Left ventricle myocardium inferior (tissue), 1 donor: ENCODE data around the gene RNF14. TPM values are rescaled to one million over a fixed set of nuclear protein-coding genes. Genes with fewer than 3 reads are reported as not detected.

Experiments
- DNase-seq: peaks from one replicate; pipeline ENCODE4 v3.0.0-alpha.2; 2020
- H3K27ac ChIP-seq: fragments of 200-600 bp; replicated peaks from 2 replicates; pipeline ENCODE4 v1.8.0; 2021
- H3K27me3 ChIP-seq: fragments of 200-600 bp; 2 replicates; pipeline ENCODE4 v1.8.0; 2021; ENCODE audit warnings: low read depth
- H3K36me3 ChIP-seq: fragments of 200-600 bp; 2 replicates; pipeline ENCODE4 v1.8.0; 2021
- H3K4me1 ChIP-seq: fragments of 200-600 bp; 2 replicates; pipeline ENCODE4 v1.8.0; 2021
- H3K4me3 ChIP-seq: fragments of 200-600 bp; 2 replicates; pipeline ENCODE4 v1.8.0; 2021; ENCODE audit warnings: mild to moderate bottlenecking, moderate library complexity
- H3K9me3 ChIP-seq: fragments of 200-600 bp; replicated peaks from 2 replicates; pipeline ENCODE4 v1.8.0; 2021
- intact Hi-C: fragments of 100-400 bp; cut with micrococcal nuclease; formaldehyde crosslinking; loops from one replicate; pipeline ENCODE4 v1.11.0; 2022
- total RNA-seq: library from RNA; stranded (reverse); fragmentation: NEBNext Ultra II Directional; extraction: Animal tissue kit (Norgen Biotek cat#: 25700); gene quantifications from one replicate; pipeline ENCODE4 v1.2.1, GENCODE V29; 2021
- TF ChIP-seq, protein P1 (sequence below): fragments of 200-600 bp; IDR thresholded peaks from 2 replicates; pipeline ENCODE4 v1.8.0; 2021; ENCODE audit warnings: antibody characterized with exemption, mild to moderate bottlenecking, borderline replicate concordance
- donor health status: DM: no; HTN: yes; CAD: no; lungs with severe emphysema.

The RNF14 gene
- total RNA-seq, 1 donor from 2014 or later, result 120 TPM

DNA sequence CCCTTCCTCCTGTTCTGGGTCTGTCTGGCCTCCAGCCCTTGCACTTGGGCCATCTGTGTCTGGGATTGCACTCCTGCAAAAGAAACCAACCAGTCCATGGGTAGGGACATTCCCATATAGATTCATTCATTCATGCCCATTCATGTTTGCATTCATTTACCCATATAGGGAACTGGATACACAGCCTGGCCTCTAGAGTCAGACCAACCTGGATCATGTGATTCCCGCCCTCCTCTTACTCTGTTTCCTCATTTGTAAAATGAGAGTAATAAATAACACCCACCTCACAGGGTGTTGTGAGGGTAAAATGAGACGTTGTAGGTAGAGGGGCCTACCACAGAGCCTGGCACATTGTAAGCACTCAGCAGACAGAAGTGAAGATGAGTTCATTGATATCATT, 19.4 kb upstream of the RNF14 start:
- H3K27ac ChIP-seq, result no peak overlapping the region
- TF ChIP-seq, protein P1, sequence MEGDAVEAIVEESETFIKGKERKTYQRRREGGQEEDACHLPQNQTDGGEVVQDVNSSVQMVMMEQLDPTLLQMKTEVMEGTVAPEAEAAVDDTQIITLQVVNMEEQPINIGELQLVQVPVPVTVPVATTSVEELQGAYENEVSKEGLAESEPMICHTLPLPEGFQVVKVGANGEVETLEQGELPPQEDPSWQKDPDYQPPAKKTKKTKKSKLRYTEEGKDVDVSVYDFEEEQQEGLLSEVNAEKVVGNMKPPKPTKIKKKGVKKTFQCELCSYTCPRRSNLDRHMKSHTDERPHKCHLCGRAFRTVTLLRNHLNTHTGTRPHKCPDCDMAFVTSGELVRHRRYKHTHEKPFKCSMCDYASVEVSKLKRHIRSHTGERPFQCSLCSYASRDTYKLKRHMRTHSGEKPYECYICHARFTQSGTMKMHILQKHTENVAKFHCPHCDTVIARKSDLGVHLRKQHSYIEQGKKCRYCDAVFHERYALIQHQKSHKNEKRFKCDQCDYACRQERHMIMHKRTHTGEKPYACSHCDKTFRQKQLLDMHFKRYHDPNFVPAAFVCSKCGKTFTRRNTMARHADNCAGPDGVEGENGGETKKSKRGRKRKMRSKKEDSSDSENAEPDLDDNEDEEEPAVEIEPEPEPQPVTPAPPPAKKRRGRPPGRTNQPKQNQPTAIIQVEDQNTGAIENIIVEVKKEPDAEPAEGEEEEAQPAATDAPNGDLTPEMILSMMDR, result no peak

DNA sequence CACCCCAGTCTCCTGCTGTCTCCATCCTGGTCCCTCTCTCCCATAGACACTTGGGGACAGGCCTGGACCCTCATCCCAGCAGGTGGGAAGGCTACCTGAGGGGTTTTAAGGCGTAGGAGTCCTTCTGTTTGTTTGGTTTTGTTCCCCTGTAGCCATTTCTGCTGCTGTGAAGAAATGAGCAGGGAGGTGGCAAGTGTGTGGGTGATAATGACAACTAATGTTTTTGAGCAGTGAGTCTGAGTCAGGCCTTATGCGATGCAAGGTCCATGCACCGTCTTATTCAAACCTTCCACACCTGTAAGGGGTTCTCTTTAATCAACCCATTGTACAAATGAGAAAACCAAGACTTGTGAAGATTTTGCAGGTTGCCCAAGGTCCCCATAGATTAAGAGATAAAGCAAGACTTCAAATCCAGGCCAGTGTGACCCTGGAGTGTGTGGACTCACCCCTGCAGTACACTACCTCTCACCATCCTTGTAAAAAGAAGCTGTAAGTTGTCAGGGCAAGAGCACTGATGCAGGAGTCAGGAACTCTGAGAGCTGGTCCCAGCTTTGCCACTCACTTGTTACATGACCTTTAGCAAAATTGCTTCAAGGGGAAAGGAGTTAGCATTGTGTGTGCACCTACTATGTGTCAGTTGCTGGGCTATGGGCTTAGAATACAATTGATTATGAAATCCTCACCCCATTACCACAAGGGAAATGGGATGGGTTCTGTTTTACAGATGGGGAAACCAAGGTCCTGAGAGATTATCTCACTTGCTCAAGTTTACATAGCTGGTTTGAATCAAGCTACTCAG, 18.5 kb upstream of the RNF14 start:
- Histone ChIP-seq H3K36me3 (peaks cover 18% of the 10 kb centered on the region), H3K4me3 (no peak overlapping the region), H3K27ac (peak overlapping the region; percentile 88), H3K9me3 (no peaks in the 10 kb centered on the region), H3K4me1 (peaks cover 81% of the 10 kb centered on the region), H3K27me3 (no peaks in the 10 kb centered on the region)
- DNase-seq, result no peak
- intact Hi-C loops, result loop anchor here (10.0 kb wide), 1 partner anchor 56 kb away; no protein-coding TSS in a partner anchor
- TF ChIP-seq, protein P1, result no peak

More for the DNA sequence above, 19.4 kb upstream of the RNF14 start:
- no peak for DNase-seq
- no peaks in the 10 kb centered on the region for H3K9me3 ChIP-seq
- peaks cover 90% of the 10 kb centered on the region for H3K4me1 ChIP-seq
- intact Hi-C loops, result no loop called here
- H3K4me3 ChIP-seq, result no peak overlapping the region
- H3K27me3 ChIP-seq, result no peaks in the 10 kb centered on the region
- peaks cover 18% of the 10 kb centered on the region for H3K36me3 ChIP-seq

DNA sequence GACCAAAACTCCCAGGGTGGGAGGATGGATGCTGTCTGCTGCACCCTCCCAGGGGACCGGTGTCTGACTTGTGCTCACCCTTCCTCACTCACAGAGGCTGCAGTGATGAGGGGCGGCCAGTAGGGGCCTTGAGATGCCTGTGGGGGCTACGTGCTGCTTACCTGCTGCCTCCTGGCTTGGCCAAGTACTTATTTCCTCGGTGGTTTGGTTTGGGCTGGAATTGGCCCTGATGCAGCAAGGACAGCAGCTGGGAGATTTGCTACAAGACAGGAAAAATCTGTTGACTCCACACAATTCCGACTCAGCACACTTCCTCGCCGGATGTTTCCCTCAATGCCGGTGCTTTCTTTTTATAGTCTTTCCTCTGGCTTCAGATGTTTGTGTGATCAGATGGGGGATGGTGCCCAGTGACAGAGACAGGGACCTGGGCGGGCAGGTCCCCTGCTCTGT, 17.5 kb upstream of the RNF14 start:
- H3K9me3 ChIP-seq, result no peaks in the 10 kb centered on the region
- peaks cover 18% of the 10 kb centered on the region for H3K36me3 ChIP-seq
- no peaks in the 10 kb centered on the region for H3K27me3 ChIP-seq
- TF ChIP-seq, protein P1, result peak; percentile 56
- intact Hi-C loops, result loop anchor here (10.0 kb wide), 1 partner anchor 57 kb away; no protein-coding TSS in a partner anchor
- H3K4me1 ChIP-seq, result peaks cover 80% of the 10 kb centered on the region
- H3K4me3 ChIP-seq, result peak overlapping the region; percentile 65
- no peak for DNase-seq
- peak overlapping the region; percentile 88 for H3K27ac ChIP-seq

DNA sequence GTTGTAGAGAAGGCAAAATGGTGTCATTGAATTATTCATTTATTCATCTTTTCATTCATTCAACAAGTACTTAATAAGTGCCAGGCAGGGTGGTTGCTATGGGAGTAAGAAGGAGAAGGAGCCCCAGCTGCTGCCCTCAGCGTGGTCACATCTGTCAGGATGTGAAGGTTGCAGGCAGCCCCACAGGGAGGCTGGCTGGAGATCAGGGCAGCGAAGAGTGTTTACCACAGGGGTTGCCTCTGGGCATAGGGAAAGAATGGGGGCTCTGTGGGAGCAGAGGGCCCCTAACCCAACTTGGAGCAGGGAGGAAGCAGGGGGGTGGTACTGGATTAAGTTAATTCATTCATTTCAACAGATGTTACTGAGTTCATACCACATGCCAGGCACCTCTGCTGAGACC, 16.9 kb upstream of the RNF14 start:
- DNase-seq, result no peak
- peaks cover 80% of the 10 kb centered on the region for H3K4me1 ChIP-seq
- H3K4me3 ChIP-seq, result peak overlapping the region; percentile 65
- intact Hi-C loops, result loop anchor here (10.0 kb wide), 1 partner anchor 57 kb away; no protein-coding TSS in a partner anchor
- no peaks in the 10 kb centered on the region for H3K27me3 ChIP-seq
- TF ChIP-seq, protein P1, result no peak
- H3K36me3 ChIP-seq, result peaks cover 18% of the 10 kb centered on the region
- H3K27ac ChIP-seq, result peak overlapping the region; percentile 88
- no peaks in the 10 kb centered on the region for H3K9me3 ChIP-seq

DNA sequence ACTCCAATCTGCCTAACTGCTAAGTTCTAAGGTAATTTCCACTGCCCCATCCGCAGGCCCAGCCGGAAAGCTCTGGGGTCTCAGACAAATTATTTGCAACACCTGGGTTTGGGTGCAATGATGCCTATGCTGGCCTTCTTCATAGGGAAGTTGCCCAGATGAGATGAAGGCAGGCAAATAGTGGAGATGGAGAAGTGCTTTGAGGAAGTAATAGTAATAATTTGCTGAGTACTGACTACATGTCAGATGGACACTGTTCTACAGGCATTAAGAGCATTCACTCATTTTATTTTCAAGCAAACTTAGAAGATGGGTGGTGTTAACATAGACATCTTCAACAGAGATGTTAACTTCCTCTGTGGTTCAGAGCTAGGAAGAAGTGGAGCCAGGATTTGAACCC, 14.7 kb upstream of the RNF14 start:
- TF ChIP-seq, protein P1, result no peak
- peaks cover 80% of the 10 kb centered on the region for H3K4me1 ChIP-seq
- peak overlapping the region; percentile 88 for H3K27ac ChIP-seq
- DNase-seq, result no peak
- H3K4me3 ChIP-seq, result peak overlapping the region; percentile 65
- intact Hi-C loops, result loop anchor here (10.0 kb wide), 1 partner anchor 59 kb away; no protein-coding TSS in a partner anchor
- no peaks in the 10 kb centered on the region for H3K27me3 ChIP-seq
- H3K36me3 ChIP-seq, result peaks cover 14% of the 10 kb centered on the region
- H3K9me3 ChIP-seq, result no peaks in the 10 kb centered on the region
